ENCODE results near the gene SOHLH2.

- TF ChIP-seq, protein P1, sequence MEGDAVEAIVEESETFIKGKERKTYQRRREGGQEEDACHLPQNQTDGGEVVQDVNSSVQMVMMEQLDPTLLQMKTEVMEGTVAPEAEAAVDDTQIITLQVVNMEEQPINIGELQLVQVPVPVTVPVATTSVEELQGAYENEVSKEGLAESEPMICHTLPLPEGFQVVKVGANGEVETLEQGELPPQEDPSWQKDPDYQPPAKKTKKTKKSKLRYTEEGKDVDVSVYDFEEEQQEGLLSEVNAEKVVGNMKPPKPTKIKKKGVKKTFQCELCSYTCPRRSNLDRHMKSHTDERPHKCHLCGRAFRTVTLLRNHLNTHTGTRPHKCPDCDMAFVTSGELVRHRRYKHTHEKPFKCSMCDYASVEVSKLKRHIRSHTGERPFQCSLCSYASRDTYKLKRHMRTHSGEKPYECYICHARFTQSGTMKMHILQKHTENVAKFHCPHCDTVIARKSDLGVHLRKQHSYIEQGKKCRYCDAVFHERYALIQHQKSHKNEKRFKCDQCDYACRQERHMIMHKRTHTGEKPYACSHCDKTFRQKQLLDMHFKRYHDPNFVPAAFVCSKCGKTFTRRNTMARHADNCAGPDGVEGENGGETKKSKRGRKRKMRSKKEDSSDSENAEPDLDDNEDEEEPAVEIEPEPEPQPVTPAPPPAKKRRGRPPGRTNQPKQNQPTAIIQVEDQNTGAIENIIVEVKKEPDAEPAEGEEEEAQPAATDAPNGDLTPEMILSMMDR (IDR thresholded peaks at IDR 0.05), result no peak
- no peak for TF ChIP-seq ESRRA (CRISPR knock-in tag; IDR thresholded peaks at IDR 0.05; ENCODE audit: borderline replicate concordance)
- TF ChIP-seq, protein P2, sequence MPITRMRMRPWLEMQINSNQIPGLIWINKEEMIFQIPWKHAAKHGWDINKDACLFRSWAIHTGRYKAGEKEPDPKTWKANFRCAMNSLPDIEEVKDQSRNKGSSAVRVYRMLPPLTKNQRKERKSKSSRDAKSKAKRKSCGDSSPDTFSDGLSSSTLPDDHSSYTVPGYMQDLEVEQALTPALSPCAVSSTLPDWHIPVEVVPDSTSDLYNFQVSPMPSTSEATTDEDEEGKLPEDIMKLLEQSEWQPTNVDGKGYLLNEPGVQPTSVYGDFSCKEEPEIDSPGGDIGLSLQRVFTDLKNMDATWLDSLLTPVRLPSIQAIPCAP (CRISPR knock-in tag; IDR thresholded peaks at IDR 0.05), result no peak
- TF ChIP-seq ZNF263 (CRISPR knock-in tag; IDR thresholded peaks at IDR 0.05; ENCODE audit: low read depth), result no peak
- TF ChIP-seq, protein P3, sequence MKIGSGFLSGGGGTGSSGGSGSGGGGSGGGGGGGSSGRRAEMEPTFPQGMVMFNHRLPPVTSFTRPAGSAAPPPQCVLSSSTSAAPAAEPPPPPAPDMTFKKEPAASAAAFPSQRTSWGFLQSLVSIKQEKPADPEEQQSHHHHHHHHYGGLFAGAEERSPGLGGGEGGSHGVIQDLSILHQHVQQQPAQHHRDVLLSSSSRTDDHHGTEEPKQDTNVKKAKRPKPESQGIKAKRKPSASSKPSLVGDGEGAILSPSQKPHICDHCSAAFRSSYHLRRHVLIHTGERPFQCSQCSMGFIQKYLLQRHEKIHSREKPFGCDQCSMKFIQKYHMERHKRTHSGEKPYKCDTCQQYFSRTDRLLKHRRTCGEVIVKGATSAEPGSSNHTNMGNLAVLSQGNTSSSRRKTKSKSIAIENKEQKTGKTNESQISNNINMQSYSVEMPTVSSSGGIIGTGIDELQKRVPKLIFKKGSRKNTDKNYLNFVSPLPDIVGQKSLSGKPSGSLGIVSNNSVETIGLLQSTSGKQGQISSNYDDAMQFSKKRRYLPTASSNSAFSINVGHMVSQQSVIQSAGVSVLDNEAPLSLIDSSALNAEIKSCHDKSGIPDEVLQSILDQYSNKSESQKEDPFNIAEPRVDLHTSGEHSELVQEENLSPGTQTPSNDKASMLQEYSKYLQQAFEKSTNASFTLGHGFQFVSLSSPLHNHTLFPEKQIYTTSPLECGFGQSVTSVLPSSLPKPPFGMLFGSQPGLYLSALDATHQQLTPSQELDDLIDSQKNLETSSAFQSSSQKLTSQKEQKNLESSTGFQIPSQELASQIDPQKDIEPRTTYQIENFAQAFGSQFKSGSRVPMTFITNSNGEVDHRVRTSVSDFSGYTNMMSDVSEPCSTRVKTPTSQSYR (CRISPR knock-in tag; IDR thresholded peaks at IDR 0.05), result no peak
- no peak for TF ChIP-seq JUN (CRISPR knock-in tag; IDR thresholded peaks at IDR 0.05)
- TF ChIP-seq, protein P4, sequence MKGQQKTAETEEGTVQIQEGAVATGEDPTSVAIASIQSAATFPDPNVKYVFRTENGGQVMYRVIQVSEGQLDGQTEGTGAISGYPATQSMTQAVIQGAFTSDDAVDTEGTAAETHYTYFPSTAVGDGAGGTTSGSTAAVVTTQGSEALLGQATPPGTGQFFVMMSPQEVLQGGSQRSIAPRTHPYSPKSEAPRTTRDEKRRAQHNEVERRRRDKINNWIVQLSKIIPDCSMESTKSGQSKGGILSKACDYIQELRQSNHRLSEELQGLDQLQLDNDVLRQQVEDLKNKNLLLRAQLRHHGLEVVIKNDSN (CRISPR knock-in tag; IDR thresholded peaks at IDR 0.05), result no peak
- TF ChIP-seq, protein P5, sequence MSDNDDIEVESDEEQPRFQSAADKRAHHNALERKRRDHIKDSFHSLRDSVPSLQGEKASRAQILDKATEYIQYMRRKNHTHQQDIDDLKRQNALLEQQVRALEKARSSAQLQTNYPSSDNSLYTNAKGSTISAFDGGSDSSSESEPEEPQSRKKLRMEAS (CRISPR knock-in tag; IDR thresholded peaks at IDR 0.05), result no peak
- no peak for TF ChIP-seq CREB1 (CRISPR knock-in tag; IDR thresholded peaks at IDR 0.05)
- no peak for TF ChIP-seq FOXP4 (CRISPR knock-in tag; IDR thresholded peaks at IDR 0.05)
These were observed 47.6 kb upstream of the SOHLH2 start for GRCh38 chr13:36261976-36262375.

Data from WTC11 (cell line).